Panc1 (cell line): Measurements from ENCODE around the gene TNNC1. TPM values are rescaled to one million over a fixed set of nuclear protein-coding genes. Genes with fewer than 3 reads are reported as not detected.

Experiments
- ATAC-seq: fragments of 200-7000 bp; cut with Tn5 transposase; 2 replicates; pipeline ENCODE4 v1.9.1; 2020; ENCODE audit warnings: mild to moderate bottlenecking, moderate library complexity
- BruUV-seq: library from RNA; stranded (reverse); fragments of 400-500 nt; replicated peaks from 2 replicates; lab custom pipeline; 2021; lab: Mats Ljungman, UMichigan
- CTCF ChIA-PET: fragments of 300-600 bp; sonication (Branson Sonifier 250); formaldehyde crosslinking; loops from one replicate; lab custom pipeline; 2022; ENCODE audit warnings: antibody characterized with exemption; lab: Charles Lee
- POLR2A ChIA-PET: fragments of 300-600 bp; sonication (Branson Sonifier 250); formaldehyde crosslinking; loops from one replicate; lab custom pipeline; 2022; ENCODE audit warnings: antibody characterized with exemption; lab: Charles Lee
- DNase-seq: peaks from one replicate; pipeline ENCODE4 v3.0.0-alpha.2; 2010; ENCODE audit warnings: low read depth, low spot score
- H3K27ac ChIP-seq: 2 replicates; pipeline ENCODE4 v1.5.1; 2011; ENCODE audit warnings: mild to moderate bottlenecking, low read length, inconsistent platforms
- H3K27me3 ChIP-seq: fragments of 200-500 bp; sonication (Bioruptor generic); 2 replicates; pipeline ENCODE4 v1.6.0; 2014; ENCODE audit warnings: low read length, inconsistent platforms; ENCODE audit not compliant: control insufficient read depth, insufficient read depth
- H3K36me3 ChIP-seq: fragments of 200-500 bp; sonication (Bioruptor generic); 2 replicates; pipeline ENCODE4 v1.5.1; 2014; ENCODE audit warnings: inconsistent platforms, mild to moderate bottlenecking, low read length, moderate library complexity; ENCODE audit not compliant: control insufficient read depth, insufficient read depth
- H3K4me1 ChIP-seq: 2 replicates; pipeline ENCODE4 v1.5.1; 2011; ENCODE audit warnings: inconsistent platforms, mild to moderate bottlenecking, low read length, moderate library complexity; ENCODE audit not compliant: control insufficient read depth, insufficient read depth
- H3K4me3 ChIP-seq, 2 experiments: 2 replicates each; pipeline ENCODE4 v1.5.1; 2011 to 2012; ENCODE audit warnings: low read depth in 2 of 2, low read length in 2 of 2, mild to moderate bottlenecking in 2 of 2, inconsistent platforms in 1 of 2, moderate library complexity in 1 of 2
- H3K9me3 ChIP-seq: fragments of 200-500 bp; sonication (Bioruptor generic); 2 replicates; pipeline ENCODE4 v1.5.1; 2014; ENCODE audit warnings: low read depth, mild to moderate bottlenecking, inconsistent platforms, low read length, moderate library complexity; ENCODE audit not compliant: control insufficient read depth, insufficient read depth
- CTCF ChIP-seq: fragments of 450-650 bp; IDR thresholded peaks from 2 replicates; pipeline ENCODE4 v1.5.1; 2017; ENCODE audit warnings: mild to moderate bottlenecking
- POLR2AphosphoS5 ChIP-seq: IDR thresholded peaks from 2 replicates; pipeline ENCODE4 v1.6.1; 2012; ENCODE audit warnings: mild to moderate bottlenecking, low read depth, low read length, moderate library complexity
- SIN3A ChIP-seq: IDR thresholded peaks from 2 replicates; pipeline ENCODE4 v1.6.1; 2012; ENCODE audit warnings: low read depth, mild to moderate bottlenecking, low read length, moderate library complexity, borderline replicate concordance; ENCODE audit not compliant: insufficient read depth
- TCF7L2 ChIP-seq: IDR thresholded peaks from 2 replicates; pipeline ENCODE4 v1.6.1; 2011; ENCODE audit warnings: mild to moderate bottlenecking, low read depth, low read length, inconsistent platforms
- in situ Hi-C: cut with HindIII; loops from 2 replicates; pipeline ENCODE4 v1.10.0; 2016; ENCODE audit warnings: low sequenced_read_pairs, low pct_unique_long_range_greater_than_20kb
- intact Hi-C: fragments of 100-400 bp; cut with micrococcal nuclease; formaldehyde crosslinking; loops from one replicate; pipeline ENCODE4 v1.10.0; 2022; ENCODE audit not compliant: unreplicated experiment
- total RNA-seq: library from RNA; stranded (reverse); gene quantifications from one replicate; pipeline ENCODE4 v1.2.1, GENCODE V29; 2021; ENCODE audit not compliant: unreplicated experiment
- TF ChIP-seq, protein P1 (sequence below), 2 experiments: IDR thresholded peaks; 2 replicates each; pipeline ENCODE4 v1.6.1; 2011 to 2012; ENCODE audit warnings: low read depth in 2 of 2, control low read depth in 1 of 2, low read length in 1 of 2, mild to moderate bottlenecking in 1 of 2, moderate library complexity in 1 of 2; ENCODE audit not compliant: insufficient read depth in 1 of 2

TNNC1 gene
- total RNA-seq, 1 experiment from 2014 or later = 5.2 TPM

DNA sequence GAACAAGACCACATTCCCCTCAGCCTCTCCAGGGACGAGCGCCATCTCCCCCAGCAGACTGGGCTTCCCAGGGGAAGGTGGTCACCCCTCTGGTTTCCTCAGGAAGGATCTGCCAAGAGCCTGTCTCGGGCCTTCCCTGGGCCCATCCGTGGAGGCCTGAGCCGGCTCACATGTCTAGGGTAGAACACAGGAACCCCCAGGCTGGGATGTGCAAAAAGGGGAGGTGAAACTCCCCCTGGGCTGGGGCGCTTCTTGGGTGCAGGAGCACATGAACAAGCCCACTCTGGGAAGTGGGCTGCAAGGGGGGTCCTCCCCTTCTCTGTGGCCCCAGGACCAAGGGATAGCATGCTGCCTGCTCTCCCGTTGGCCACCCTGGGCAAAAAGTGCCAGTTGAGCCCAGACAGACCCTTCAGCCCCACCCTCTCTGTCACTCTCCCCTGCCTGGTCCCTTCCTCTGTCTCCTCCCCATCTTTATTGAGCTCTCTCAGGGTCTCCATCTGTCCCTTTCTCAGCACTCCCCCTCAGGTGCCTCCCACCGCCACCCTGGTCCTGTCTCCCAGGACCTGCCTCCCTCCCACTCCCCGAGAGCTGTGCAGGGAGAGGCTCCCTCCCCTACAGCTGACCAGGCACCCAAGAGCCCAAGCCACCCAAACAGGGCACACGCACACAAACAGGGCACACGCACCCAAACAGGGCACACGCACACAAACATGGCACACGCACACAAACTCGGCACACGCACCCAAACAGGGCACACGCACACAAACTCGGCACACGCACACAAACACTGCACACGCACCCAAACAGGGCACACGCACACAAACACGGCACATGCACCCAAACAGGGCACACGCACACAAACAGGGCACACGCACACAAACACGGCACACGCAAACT lies 9.8 kb downstream of the TNNC1 start:
- TF ChIP-seq, protein P1, sequence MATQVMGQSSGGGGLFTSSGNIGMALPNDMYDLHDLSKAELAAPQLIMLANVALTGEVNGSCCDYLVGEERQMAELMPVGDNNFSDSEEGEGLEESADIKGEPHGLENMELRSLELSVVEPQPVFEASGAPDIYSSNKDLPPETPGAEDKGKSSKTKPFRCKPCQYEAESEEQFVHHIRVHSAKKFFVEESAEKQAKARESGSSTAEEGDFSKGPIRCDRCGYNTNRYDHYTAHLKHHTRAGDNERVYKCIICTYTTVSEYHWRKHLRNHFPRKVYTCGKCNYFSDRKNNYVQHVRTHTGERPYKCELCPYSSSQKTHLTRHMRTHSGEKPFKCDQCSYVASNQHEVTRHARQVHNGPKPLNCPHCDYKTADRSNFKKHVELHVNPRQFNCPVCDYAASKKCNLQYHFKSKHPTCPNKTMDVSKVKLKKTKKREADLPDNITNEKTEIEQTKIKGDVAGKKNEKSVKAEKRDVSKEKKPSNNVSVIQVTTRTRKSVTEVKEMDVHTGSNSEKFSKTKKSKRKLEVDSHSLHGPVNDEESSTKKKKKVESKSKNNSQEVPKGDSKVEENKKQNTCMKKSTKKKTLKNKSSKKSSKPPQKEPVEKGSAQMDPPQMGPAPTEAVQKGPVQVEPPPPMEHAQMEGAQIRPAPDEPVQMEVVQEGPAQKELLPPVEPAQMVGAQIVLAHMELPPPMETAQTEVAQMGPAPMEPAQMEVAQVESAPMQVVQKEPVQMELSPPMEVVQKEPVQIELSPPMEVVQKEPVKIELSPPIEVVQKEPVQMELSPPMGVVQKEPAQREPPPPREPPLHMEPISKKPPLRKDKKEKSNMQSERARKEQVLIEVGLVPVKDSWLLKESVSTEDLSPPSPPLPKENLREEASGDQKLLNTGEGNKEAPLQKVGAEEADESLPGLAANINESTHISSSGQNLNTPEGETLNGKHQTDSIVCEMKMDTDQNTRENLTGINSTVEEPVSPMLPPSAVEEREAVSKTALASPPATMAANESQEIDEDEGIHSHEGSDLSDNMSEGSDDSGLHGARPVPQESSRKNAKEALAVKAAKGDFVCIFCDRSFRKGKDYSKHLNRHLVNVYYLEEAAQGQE (IDR thresholded peaks at IDR 0.05; ENCODE audit: insufficient read depth in 1 of 2, low read depth in 2 of 2, low read length in 1 of 2) = no peak
- TF ChIP-seq TCF7L2 = no peak
- TF ChIP-seq CTCF = no peak
- no peak for TF ChIP-seq POLR2AphosphoS5
- no peak for TF ChIP-seq SIN3A
- no peak for DNase-seq
- Histone ChIP-seq H3K9me3 (no peaks in the 10 kb centered on the region), H3K36me3 (no peaks in the 10 kb centered on the region), H3K27ac (no peak overlapping the region), H3K27me3 (no peaks in the 10 kb centered on the region), H3K4me1 (no peaks in the 10 kb centered on the region), H3K4me3 (no peak overlapping the region)
- no peak for ATAC-seq
- ChIA-PET CTCF (no interaction called here), POLR2A (no interaction called here)
- BruUV-seq = no TSS peak
- intact Hi-C loops = no loop called here
- in situ Hi-C loops = no loop called here

GRCh38 chr3:52443268-52443610 lies 10.6 kb downstream of the TNNC1 start:
- ChIA-PET POLR2A (no interaction called here), CTCF (no interaction called here)
- DNase-seq (no peak), ATAC-seq (no peak)
- intact Hi-C loops = no loop called here
- H3K4me3 ChIP-seq = no peak overlapping the region
- TF ChIP-seq POLR2AphosphoS5 = no peak
- TF ChIP-seq, protein P1 (IDR thresholded peaks at IDR 0.05; ENCODE audit: insufficient read depth in 1 of 2, low read depth in 2 of 2, low read length in 1 of 2) = no peak
- TF ChIP-seq TCF7L2 = no peak
- no peak for TF ChIP-seq CTCF
- TF ChIP-seq SIN3A = no peak
- H3K4me1 ChIP-seq = no peaks in the 10 kb centered on the region
- H3K27me3 ChIP-seq = no peaks in the 10 kb centered on the region
- BruUV-seq = no TSS peak
- H3K9me3 ChIP-seq = no peaks in the 10 kb centered on the region
- H3K27ac ChIP-seq = no peak overlapping the region
- in situ Hi-C loops = no loop called here
- H3K36me3 ChIP-seq = no peaks in the 10 kb centered on the region
